SJSA1 (cell line): Measurements from ENCODE around the gene CHFR. TPM values are rescaled to one million over a fixed set of nuclear protein-coding genes. Genes with fewer than 3 reads are reported as not detected.
"Not testable (repeated sequence)": the region's sequence is repeated elsewhere in the genome, so short reads cannot be mapped to it uniquely, and the experiment has no call there.

Experiments used
- DNase-seq, 2 experiments: peaks; one replicate each; pipeline ENCODE4 v3.0.0-alpha.2; 2015 to 2020; ENCODE audit warnings: low spot score in 2 of 2, low read depth in 1 of 2
- H3K27ac ChIP-seq: fragments of 250-450 bp; sonication (Bioruptor Pico); 2 replicates; pipeline ENCODE4 v1.5.1; 2020; ENCODE audit warnings: mild to moderate bottlenecking, moderate library complexity
- H3K27me3 ChIP-seq: fragments of 250-450 bp; sonication (Bioruptor Pico); replicated peaks from 2 replicates; pipeline ENCODE4 v1.5.1; 2020; ENCODE audit warnings: mild to moderate bottlenecking, moderate library complexity
- H3K36me3 ChIP-seq: fragments of 250-450 bp; sonication (Bioruptor Pico); 2 replicates; pipeline ENCODE4 v1.5.1; 2020; ENCODE audit warnings: mild to moderate bottlenecking
- H3K4me1 ChIP-seq: fragments of 250-450 bp; sonication (Bioruptor Pico); replicated peaks from 2 replicates; pipeline ENCODE4 v1.6.1; 2021; ENCODE audit warnings: mild to moderate bottlenecking
- H3K4me3 ChIP-seq: fragments of 250-450 bp; sonication (Bioruptor Pico); 2 replicates; pipeline ENCODE4 v1.5.1; 2020; ENCODE audit warnings: mild to moderate bottlenecking
- H3K9me3 ChIP-seq: fragments of 250-450 bp; sonication (Bioruptor Pico); replicated peaks from 2 replicates; pipeline ENCODE4 v1.5.1; 2020; ENCODE audit warnings: mild to moderate bottlenecking
- total RNA-seq: library from RNA; depleted of rRNA; stranded (reverse); fragments of >200 nt; shearing (Covaris generic); gene quantifications from 2 replicates; pipeline ENCODE4 v1.2.3, GENCODE V29; 2014

CHFR gene
- total RNA-seq, 1 experiment from 2014 or later, result 7.1 TPM

DNA sequence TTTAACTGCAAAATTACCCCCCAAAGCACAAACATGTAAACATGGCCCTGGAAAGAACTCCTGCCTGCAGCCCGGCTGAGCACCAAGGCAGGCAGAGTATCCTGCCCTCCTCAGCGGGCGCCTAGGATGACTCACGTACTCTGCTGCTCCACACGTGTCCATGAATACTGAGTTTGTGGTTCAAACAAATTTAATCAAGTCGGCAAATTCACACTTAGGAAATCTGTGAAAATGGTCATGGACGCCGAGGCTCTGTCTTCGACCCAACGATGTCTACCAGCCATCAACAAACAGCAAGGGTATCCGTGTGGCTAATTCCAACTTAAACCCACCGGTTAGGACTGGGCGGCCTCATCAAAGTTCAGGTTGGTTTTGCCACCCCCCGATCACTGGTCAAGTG is 84.3 kb downstream of the CHFR start:
- H3K9me3 ChIP-seq, result no peaks in the 10 kb centered on the region
- H3K27me3 ChIP-seq, result no peaks in the 10 kb centered on the region
- H3K36me3 ChIP-seq, result peaks cover 83% of the 10 kb centered on the region
- H3K27ac ChIP-seq, result no peak overlapping the region
- DNase-seq, result no peak
- H3K4me1 ChIP-seq, result no peaks in the 10 kb centered on the region
- H3K4me3 ChIP-seq, result no peak overlapping the region

DNA sequence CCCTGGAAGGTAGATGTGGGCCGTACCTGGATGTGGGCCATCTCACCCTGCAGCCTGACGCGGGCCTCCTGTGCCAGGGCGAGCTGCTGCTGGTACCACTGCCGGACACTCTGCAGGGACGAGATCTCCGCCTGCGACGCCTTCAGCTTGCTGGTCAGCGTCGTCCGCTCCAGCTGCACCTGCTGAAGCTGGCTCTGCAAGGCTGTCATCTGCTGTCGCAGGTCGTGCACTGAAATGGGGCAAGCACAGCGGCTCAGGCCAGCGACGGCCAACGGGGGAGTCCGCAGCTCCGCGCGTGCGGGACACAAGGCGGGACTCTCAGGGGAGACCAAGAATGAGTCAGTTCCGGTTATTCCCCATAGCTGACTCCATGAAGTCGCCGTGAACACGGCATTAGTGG is 85.7 kb downstream of the CHFR start:
- Histone ChIP-seq H3K9me3 (no peaks in the 10 kb centered on the region), H3K27ac (no peak overlapping the region), H3K36me3 (peaks cover 85% of the 10 kb centered on the region), H3K27me3 (no peaks in the 10 kb centered on the region), H3K4me3 (no peak overlapping the region), H3K4me1 (no peaks in the 10 kb centered on the region)
- DNase-seq, result no peak

DNA sequence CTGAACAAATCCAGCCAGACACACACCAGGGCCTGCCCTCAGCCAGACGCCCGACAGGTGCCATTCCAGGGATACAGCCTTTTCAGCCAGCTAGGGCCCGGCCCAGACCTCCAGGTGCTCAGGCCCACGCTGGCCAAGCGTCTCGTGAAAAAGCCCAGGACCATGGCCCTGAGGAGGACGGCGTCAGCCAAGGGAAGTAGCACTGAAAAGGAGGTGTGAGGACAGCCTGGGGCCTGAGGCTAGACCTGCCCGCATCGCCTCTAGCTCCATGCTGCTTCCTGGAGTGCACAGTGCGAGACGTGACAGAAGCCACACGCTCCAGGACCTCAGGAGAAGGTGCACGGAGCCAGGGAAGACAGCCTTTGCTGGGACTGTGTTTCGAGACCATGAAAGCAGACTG is 88.6 kb downstream of the CHFR start:
- Histone ChIP-seq H3K27ac (no peak overlapping the region), H3K4me3 (no peak overlapping the region)

DNA sequence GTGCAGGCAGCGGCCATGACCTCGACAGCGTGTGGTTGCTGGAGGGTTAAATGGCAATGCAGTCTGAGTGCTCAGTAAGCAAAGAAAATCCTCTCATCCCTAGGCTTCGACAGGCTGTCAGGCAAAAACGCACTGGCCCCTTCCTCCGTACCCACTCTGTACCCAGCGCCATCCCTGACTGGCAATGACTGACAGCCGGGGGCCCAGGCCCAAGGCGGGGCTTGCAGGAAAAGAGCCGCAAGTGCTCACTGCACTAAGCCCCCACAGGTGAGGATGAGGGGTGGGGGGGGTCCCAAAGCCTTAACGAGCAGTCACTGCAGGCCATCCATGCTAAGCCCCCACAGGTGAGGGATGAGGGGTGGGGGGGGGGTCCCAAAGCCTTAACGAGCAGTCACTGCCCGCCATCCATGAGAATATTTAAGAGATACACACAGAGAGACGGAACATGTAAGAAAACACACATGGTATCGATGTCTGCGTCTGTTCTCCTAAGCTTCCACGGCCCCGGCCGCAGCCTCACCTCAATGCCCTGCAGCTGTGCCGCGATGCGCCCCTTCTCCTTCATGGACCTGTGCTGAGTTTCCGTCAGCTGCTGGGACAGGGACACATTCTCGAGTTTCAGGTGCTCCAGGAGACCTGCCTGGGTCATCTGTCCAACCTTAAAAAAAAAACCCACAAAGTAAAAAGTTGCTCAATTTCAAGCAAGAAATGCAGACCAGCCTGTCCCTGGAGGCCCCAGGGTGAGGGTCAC is 89.4 kb downstream of the CHFR start:
- Histone ChIP-seq H3K9me3 (no peaks in the 10 kb centered on the region), H3K36me3 (peaks cover 83% of the 10 kb centered on the region), H3K4me1 (no peaks in the 10 kb centered on the region), H3K27ac (no peak overlapping the region), H3K27me3 (no peaks in the 10 kb centered on the region), H3K4me3 (no peak overlapping the region)
- DNase-seq, result no peak

More for the DNA sequence above, 88.6 kb downstream of the CHFR start:
- Histone ChIP-seq H3K27me3 (no peaks in the 10 kb centered on the region), H3K9me3 (no peaks in the 10 kb centered on the region), H3K4me1 (no peaks in the 10 kb centered on the region), H3K36me3 (peaks cover 89% of the 10 kb centered on the region)
- DNase-seq, result no peak

DNA sequence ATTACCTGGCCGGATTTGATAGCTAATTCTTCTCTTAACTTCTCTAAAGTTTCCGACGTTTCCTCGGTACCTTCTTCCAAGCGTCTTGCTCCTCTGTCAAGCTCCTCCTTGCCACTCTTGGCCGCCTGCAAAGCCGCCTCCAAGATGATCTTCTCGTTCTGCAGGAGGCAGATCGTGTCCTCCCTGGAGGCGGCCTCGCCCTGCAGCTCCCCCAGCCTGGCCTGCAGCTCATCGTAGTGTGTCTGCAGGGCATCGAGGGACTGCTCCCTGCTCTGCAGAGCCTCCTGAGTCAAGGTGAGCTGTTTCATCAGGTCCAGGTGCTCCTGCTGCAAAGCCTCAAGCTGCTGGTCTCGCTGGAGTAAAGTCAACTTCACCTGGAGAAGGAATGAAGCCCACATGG is 91.6 kb downstream of the CHFR start:
- Histone ChIP-seq H3K36me3 (peaks cover 65% of the 10 kb centered on the region), H3K27me3 (no peaks in the 10 kb centered on the region), H3K4me1 (no peaks in the 10 kb centered on the region), H3K27ac (no peak overlapping the region), H3K4me3 (no peak overlapping the region), H3K9me3 (no peaks in the 10 kb centered on the region)
- DNase-seq, result no peak

DNA sequence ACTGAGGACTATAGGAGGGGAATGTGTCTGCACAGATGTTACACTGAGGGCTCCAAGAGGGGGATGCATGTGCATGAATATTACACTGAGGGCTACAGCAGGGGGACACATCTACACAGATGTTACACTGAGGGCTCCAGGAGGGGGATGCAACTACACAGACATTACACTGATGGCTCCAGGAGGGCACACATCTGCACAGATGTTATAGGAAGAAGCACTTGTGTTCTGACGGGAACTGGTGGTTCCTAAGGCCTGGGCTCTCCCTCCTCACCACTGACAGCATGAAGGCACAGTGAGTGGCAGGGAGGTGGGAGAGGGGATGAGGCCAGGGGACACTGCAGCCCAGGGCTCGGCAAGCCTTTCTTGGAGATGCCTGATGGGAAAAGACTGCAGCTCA is 95.5 kb downstream of the CHFR start:
- H3K27ac ChIP-seq, H3K9me3 ChIP-seq, H3K4me3 ChIP-seq, H3K4me1 ChIP-seq, H3K27me3 ChIP-seq, DNase-seq: not testable (repeated sequence)
- peaks cover 57% of the 10 kb centered on the region for H3K36me3 ChIP-seq

DNA sequence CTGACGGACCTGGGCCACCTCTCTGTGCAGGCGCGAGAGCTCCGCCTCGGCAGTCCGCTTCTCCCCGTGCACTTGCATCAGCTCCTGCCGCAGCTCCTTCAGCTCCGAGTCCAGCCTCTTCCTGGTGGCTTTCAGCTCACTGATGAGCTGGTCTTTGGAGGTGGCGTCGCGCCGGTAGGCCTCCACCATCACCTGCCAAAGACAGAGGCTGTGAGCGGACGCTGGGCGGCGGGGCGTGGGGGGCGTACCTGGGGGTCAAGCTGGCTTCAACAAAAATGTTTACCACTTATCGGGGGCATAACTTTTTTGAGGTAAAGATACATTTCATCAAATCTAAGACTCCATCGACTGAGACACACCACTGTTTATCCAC is 98.3 kb downstream of the CHFR start:
- no peak for DNase-seq
- Histone ChIP-seq H3K9me3 (no peaks in the 10 kb centered on the region), H3K36me3 (peaks cover 54% of the 10 kb centered on the region)

DNA sequence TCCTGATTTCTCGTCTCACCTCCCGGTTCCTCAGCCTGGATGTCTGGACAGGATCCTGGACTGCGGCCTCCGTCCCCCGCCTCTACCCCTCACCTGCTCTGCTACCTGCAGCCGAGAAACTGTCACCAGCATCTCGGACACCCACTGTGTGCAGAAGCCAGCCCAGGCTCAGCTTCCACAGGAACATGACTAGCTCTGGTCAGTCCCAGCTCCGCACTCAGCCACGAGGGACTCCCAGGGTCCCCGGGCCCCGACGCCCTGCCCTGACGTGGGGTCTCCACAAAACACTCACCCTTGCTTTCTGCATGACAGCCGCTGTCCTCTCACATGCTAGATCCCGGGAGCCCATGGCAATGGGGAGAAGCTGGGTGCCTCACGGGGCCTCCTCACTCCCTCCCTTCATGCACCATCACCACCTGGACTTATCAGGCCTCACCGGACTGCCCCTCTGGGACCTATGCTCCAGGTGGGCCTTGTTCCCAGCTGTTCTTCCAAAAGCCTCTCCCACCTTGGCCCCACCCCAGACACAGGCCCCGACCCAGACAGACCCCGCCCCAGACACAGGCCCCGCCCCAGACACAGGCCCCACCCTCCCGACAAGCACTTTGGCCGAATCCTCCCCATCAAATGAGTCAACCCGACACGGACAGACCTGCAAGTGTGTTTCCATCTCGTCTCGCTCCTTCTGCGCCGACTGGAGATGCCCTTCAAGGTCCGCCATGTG is 98.9 kb downstream of the CHFR start:
- no peak overlapping the region for H3K27ac ChIP-seq
- no peaks in the 10 kb centered on the region for H3K4me1 ChIP-seq
- H3K36me3 ChIP-seq, result peaks cover 54% of the 10 kb centered on the region
- H3K27me3 ChIP-seq, result no peaks in the 10 kb centered on the region
- no peak for DNase-seq
- no peaks in the 10 kb centered on the region for H3K9me3 ChIP-seq
- H3K4me3 ChIP-seq, result no peak overlapping the region

More for the DNA sequence above, 98.3 kb downstream of the CHFR start:
- H3K27me3 ChIP-seq, result no peaks in the 10 kb centered on the region
- H3K27ac ChIP-seq, result no peak overlapping the region
- no peaks in the 10 kb centered on the region for H3K4me1 ChIP-seq
- no peak overlapping the region for H3K4me3 ChIP-seq

DNA sequence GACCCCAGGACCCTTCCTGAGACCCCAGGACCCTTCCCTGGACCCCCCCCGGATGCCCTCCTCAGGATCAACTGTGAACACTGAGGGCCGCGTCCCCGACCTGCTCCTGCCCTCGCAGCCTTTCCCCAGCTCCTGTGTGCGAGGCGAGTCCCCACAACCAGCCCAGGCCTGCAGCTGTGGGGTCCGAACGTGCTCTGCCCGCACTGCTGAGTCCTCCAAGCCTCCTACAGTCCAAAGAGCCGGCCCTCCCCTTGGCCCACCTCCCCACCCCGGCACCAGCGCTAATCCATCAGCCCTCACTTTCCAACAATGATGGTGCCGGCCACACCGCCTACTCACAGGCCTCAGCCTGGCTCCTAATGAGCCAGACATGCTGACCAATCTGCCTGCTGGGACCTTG is 99.5 kb downstream of the CHFR start:
- H3K36me3 ChIP-seq, result peaks cover 61% of the 10 kb centered on the region
- no peaks in the 10 kb centered on the region for H3K4me1 ChIP-seq
- H3K9me3 ChIP-seq, result no peaks in the 10 kb centered on the region
- H3K27ac ChIP-seq, result no peak overlapping the region
- no peaks in the 10 kb centered on the region for H3K27me3 ChIP-seq
- DNase-seq, result no peak
- no peak overlapping the region for H3K4me3 ChIP-seq

DNA sequence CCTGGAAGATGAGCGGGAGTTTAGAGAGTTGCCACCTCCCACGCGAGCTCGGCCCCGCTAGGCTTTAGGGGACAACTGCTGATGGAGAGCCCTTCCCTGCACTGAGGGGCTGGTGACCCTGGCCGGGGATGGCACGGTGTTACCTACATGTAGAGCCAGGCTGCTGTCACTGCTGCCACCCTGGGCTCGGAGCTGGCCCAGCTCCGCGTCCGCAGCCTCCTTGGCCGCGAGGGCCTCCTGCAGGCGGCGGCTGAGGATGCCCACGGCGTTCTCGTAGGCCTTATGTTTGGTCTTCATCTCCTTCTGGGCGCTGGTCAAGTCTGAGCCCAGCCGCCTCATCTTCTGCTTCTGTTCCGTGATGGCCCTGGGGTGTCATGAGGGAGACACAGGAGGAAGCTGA is 101.2 kb downstream of the CHFR start:
- Histone ChIP-seq H3K4me1 (no peaks in the 10 kb centered on the region), H3K9me3 (no peaks in the 10 kb centered on the region), H3K4me3 (no peak overlapping the region), H3K27me3 (no peaks in the 10 kb centered on the region), H3K27ac (no peak overlapping the region), H3K36me3 (peaks cover 74% of the 10 kb centered on the region)
- no peak for DNase-seq

DNA sequence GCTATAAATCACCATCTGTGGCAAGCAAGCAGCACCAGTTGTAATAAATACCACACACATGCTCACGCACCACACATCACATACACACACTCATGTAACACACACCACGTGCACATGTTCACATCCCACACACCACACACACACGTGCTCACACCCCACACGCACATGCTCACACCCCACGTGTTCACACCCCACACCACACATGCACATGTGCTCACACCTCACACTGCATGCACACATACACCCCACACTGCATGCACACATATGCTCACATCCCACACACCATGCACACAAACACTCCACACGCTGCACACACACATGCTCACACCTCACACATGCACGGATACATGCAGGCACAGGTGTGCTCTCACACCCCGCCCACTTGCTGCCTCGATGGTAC is 102.8 kb downstream of the CHFR start:
- no peak overlapping the region for H3K4me3 ChIP-seq
- no peaks in the 10 kb centered on the region for H3K27me3 ChIP-seq
- no peaks in the 10 kb centered on the region for H3K4me1 ChIP-seq
- no peak overlapping the region for H3K27ac ChIP-seq
- DNase-seq, result no peak
- peaks cover 74% of the 10 kb centered on the region for H3K36me3 ChIP-seq
- H3K9me3 ChIP-seq, result no peaks in the 10 kb centered on the region

DNA sequence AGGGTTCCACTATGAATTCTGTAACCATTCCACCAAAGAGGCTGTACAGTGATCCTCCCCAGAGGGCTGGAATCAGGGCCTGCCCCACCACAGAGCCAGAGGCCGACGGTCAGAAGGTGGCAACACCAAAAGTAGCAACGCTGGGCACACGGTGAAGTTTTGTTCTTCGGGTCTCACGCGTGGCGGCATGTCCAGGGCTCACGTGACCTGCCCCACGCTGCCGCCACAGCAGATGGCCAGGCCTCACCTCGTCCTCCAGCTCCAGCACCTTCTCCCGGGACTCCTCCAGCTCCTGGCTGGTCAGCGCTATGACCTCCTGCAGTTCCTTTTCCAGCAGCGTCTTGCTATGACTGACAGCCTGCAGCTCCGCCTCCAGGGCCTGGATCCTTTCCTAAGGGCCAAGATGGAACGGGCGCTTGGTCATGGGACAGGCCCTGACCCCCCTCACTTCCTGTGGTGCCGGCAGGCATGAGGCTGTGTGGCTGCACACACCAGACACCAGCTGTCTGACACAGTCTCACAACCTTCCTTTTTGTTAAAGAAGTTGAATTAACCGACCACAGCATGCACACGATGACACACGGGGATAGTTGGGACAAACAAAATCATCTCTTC is 103.4 kb downstream of the CHFR start:
- H3K4me3 ChIP-seq, result no peak overlapping the region
- peaks cover 68% of the 10 kb centered on the region for H3K36me3 ChIP-seq
- no peaks in the 10 kb centered on the region for H3K27me3 ChIP-seq
- H3K9me3 ChIP-seq, result no peaks in the 10 kb centered on the region
- DNase-seq, result no peak
- no peaks in the 10 kb centered on the region for H3K4me1 ChIP-seq
- H3K27ac ChIP-seq, result no peak overlapping the region
